Measurements from ENCODE around the gene UBAC2. TPM values are rescaled to one million over a fixed set of nuclear protein-coding genes. Genes with fewer than 3 reads are reported as not detected.

UBAC2 gene
- total RNA-seq, 1 donor from 2014 or later = 64.3 TPM

DNA sequence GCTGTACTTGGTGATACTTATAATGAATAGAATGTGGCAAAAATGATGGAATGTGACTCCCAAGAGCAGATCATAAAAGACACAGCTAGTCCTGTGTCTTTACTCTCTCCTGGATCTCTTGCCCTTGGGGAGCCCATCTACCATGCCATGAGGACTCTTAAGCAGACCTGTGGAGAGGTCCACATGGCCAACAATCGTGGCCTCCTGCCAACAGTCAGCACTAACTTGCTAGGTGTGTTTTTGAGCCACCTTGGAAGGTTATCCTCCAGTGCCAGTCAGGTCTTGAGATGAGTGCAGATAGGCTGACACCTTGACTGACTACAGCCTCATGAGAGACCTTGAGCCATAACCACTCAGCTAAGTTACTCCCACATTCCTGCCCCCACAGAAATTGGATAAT, 128.8 kb downstream of the UBAC2 start:
- Mint-ChIP-seq H3K9me3 (no peaks in the 10 kb centered on the region), H3K4me1 (peaks cover 4% of the 10 kb centered on the region), H3K27me3 (ENCODE audit: low read depth) (no peaks in the 10 kb centered on the region), H3K36me3 (peaks cover 32% of the 10 kb centered on the region), H3K27ac (no peak overlapping the region), H3K4me3 (no peak overlapping the region)
- DNase-seq (ENCODE audit: low spot score in 2 of 2, unreplicated experiment in 2 of 2) = no peak
- no peak for TF ChIP-seq CTCF (IDR thresholded peaks at IDR 0.05; ENCODE audit: unreplicated experiment)

DNA sequence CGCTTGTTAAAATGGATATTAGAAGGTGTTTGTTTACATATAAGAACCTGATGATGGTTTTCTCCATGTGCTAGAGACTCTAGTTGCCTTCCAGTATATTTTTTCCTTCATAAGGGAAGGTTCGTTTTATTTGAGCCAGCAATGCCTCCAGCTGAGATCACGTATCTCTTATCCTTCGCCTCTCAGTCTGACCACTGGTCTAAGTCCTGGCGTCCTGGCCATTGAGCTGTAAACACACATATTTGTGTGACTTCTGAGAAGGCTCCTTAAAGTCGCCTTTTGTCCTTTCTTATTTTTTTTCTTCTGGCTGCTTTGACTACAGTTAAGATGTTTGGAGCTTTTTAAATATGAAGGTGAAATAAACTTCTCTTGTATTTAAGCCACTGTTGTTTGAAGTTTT, 130.3 kb downstream of the UBAC2 start:
- no peak for DNase-seq (ENCODE audit: low spot score in 2 of 2, unreplicated experiment in 2 of 2)
- no peak overlapping the region for H3K4me3 Mint-ChIP-seq
- TF ChIP-seq CTCF (IDR thresholded peaks at IDR 0.05; ENCODE audit: unreplicated experiment) = no peak
- H3K27ac Mint-ChIP-seq = no peak overlapping the region
- peaks cover 29% of the 10 kb centered on the region for H3K36me3 Mint-ChIP-seq
- no peaks in the 10 kb centered on the region for H3K27me3 Mint-ChIP-seq (ENCODE audit: low read depth)
- no peaks in the 10 kb centered on the region for H3K9me3 Mint-ChIP-seq
- H3K4me1 Mint-ChIP-seq = no peaks in the 10 kb centered on the region

DNA sequence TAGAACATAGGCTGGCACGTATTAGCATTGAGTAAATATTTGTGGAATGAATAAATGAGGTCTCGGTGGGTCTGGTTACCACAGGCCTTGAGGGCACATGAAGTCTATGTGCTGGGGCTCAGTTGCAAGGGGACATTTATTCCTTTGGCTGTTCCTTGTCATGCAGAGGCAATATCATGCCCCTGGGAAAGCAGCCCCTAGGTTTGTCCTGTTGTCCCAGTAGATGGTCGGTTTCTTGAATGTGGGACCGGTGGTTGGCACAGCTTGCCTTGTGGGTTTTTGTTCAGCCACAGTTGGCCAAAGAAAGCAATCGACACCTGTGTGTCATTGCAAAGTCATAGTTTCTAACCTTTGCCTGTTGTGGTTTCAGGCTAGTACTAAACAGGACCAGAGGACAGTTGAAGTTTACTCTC, 131.2 kb downstream of the UBAC2 start:
- H3K4me3 Mint-ChIP-seq = no peak overlapping the region
- H3K9me3 Mint-ChIP-seq = no peaks in the 10 kb centered on the region
- H3K27ac Mint-ChIP-seq = no peak overlapping the region
- no peaks in the 10 kb centered on the region for H3K4me1 Mint-ChIP-seq
- no peaks in the 10 kb centered on the region for H3K27me3 Mint-ChIP-seq (ENCODE audit: low read depth)
- no peak for DNase-seq (ENCODE audit: low spot score in 2 of 2, unreplicated experiment in 2 of 2)
- TF ChIP-seq CTCF (IDR thresholded peaks at IDR 0.05; ENCODE audit: unreplicated experiment) = no peak
- peaks cover 29% of the 10 kb centered on the region for H3K36me3 Mint-ChIP-seq

GRCh38 chr13:99332456-99332855, 131.8 kb downstream of the UBAC2 start:
- no peaks in the 10 kb centered on the region for H3K27me3 Mint-ChIP-seq (ENCODE audit: low read depth)
- no peak for TF ChIP-seq CTCF (IDR thresholded peaks at IDR 0.05; ENCODE audit: unreplicated experiment)
- peak overlapping the region; percentile 51 for H3K27ac Mint-ChIP-seq
- no peak for DNase-seq (ENCODE audit: low spot score in 2 of 2, unreplicated experiment in 2 of 2)
- no peak overlapping the region for H3K4me3 Mint-ChIP-seq
- H3K9me3 Mint-ChIP-seq = no peaks in the 10 kb centered on the region
- no peaks in the 10 kb centered on the region for H3K4me1 Mint-ChIP-seq
- peaks cover 24% of the 10 kb centered on the region for H3K36me3 Mint-ChIP-seq

DNA sequence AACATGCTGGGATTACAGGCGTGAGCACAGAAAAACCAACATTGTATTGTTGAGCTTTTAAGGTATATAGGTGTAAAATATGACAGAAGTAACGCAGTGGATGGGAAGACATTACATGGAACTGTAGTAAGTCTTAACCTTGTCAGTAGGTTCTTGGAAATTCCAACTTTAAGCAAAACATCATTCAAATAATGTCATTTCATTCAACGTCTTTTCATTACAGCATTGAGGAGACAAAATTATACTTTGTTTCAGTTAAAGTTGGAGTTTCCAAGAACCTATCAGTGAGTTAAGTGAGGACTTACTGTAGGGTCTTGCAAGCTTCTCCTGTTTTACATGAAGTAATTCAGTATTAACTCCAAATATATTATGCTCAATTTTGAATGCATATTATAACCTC, 133.6 kb downstream of the UBAC2 start:
- H3K27ac Mint-ChIP-seq = no peak overlapping the region
- no peaks in the 10 kb centered on the region for H3K4me1 Mint-ChIP-seq
- no peaks in the 10 kb centered on the region for H3K27me3 Mint-ChIP-seq (ENCODE audit: low read depth)

More for the DNA sequence above, 133.6 kb downstream of the UBAC2 start:
- Mint-ChIP-seq H3K4me3 (no peak overlapping the region), H3K9me3 (no peaks in the 10 kb centered on the region), H3K36me3 (peaks cover 18% of the 10 kb centered on the region)
- no peak for TF ChIP-seq CTCF (IDR thresholded peaks at IDR 0.05; ENCODE audit: unreplicated experiment)
- DNase-seq (ENCODE audit: low spot score in 2 of 2, unreplicated experiment in 2 of 2) = no peak
